ENCODE data around the gene NFIA. TPM values are rescaled to one million over a fixed set of nuclear protein-coding genes. Genes with fewer than 3 reads are reported as not detected.

Gene NFIA
- total and polyA plus RNA-seq, 9 of the 15 experiments (the other 6 are each of a cell fraction or from before 2014, with no cell fraction given), result 5.3 to 24.9 (median 9.8) TPM

GRCh38 chr1:61079898-61080336 lies 2.4 kb upstream of the NFIA start (continued):
- TF ChIP-seq REST (IDR thresholded peaks at IDR 0.05; ENCODE audit: borderline replicate concordance) (peak; percentile 62), REST (CRISPR knock-in tag; IDR thresholded peaks at IDR 0.05; ENCODE audit: low read depth) (no peak), ZBTB2 (IDR thresholded peaks at IDR 0.05) (no peak; the same call in 1 of the 2 replicates), KLF10 (CRISPR knock-in tag; IDR thresholded peaks at IDR 0.05) (no peak), XRCC4 (IDR thresholded peaks at IDR 0.05; ENCODE audit: extremely low read depth, insufficient read depth, insufficient read length) (no peak), ZKSCAN1 (IDR thresholded peaks at IDR 0.05; ENCODE audit: low read depth, low read length) (peak; percentile 84), GABPB2 (CRISPR knock-in tag; conservative IDR thresholded peaks at IDR 0.05) (no peak), ATF1 (CRISPR knock-in tag; IDR thresholded peaks at IDR 0.05) (no peak), ATF1 (tag; IDR thresholded peaks at IDR 0.05) (peak; percentile 51), ZNF175 (CRISPR knock-in tag; IDR thresholded peaks at IDR 0.05; ENCODE audit: low read depth) (0 out of 2 replicates have a peak, but pooled peaks have one; percentile 54), ZNF197 (CRISPR knock-in tag; IDR thresholded peaks at IDR 0.05; ENCODE audit: low read depth) (no peak), SMARCE1 (IDR thresholded peaks at IDR 0.05) (no peak; the same call in 1 of the 2 replicates), PRDM10 (IDR thresholded peaks at IDR 0.05; ENCODE audit: partially characterized antibody) (peak; percentile 54), ZNF507 (tag; conservative IDR thresholded peaks at IDR 0.05) (no peak), FOSL1 (tag; conservative IDR thresholded peaks at IDR 0.05) (0 out of 2 replicates have a peak, but pooled peaks have one; percentile 12), BCL6 (CRISPR knock-in tag; IDR thresholded peaks at IDR 0.05) (no peak), ILK (tag; IDR thresholded peaks at IDR 0.05; ENCODE audit: borderline replicate concordance, low read depth) (no peak)
